ENCODE data around the gene PPP1R14D. TPM values are rescaled to one million over a fixed set of nuclear protein-coding genes. Genes with fewer than 3 reads are reported as not detected.

PPP1R14D gene
- total RNA-seq, 1 donor from 2014 or later, result not detected

DNA sequence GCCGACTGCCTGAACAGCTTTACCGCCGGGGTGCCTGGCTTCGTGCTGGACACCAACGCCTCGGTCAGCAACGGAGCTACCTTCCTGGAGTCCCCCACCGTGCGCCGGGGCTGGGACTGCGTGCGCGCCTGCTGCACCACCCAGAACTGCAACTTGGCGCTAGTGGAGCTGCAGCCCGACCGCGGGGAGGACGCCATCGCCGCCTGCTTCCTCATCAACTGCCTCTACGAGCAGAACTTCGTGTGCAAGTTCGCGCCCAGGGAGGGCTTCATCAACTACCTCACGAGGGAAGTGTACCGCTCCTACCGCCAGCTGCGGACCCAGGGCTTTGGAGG lies 16.2 kb upstream of the PPP1R14D start:
- TF ChIP-seq, protein P1, sequence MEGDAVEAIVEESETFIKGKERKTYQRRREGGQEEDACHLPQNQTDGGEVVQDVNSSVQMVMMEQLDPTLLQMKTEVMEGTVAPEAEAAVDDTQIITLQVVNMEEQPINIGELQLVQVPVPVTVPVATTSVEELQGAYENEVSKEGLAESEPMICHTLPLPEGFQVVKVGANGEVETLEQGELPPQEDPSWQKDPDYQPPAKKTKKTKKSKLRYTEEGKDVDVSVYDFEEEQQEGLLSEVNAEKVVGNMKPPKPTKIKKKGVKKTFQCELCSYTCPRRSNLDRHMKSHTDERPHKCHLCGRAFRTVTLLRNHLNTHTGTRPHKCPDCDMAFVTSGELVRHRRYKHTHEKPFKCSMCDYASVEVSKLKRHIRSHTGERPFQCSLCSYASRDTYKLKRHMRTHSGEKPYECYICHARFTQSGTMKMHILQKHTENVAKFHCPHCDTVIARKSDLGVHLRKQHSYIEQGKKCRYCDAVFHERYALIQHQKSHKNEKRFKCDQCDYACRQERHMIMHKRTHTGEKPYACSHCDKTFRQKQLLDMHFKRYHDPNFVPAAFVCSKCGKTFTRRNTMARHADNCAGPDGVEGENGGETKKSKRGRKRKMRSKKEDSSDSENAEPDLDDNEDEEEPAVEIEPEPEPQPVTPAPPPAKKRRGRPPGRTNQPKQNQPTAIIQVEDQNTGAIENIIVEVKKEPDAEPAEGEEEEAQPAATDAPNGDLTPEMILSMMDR (IDR thresholded peaks at IDR 0.05), result no peak
- TF ChIP-seq EZH2phosphoT487 (IDR thresholded peaks at IDR 0.05), result peak; percentile 75
- TF ChIP-seq EZH2 (IDR thresholded peaks at IDR 0.05), result peak; percentile 90
- Histone ChIP-seq H3K4me3 (peak overlapping the region; percentile 76), H3K27ac (no peak overlapping the region), H3K4me1 (peaks cover 12% of the 10 kb centered on the region), H3K79me2 (ENCODE audit: low read depth) (no peaks in the 10 kb centered on the region), H2AFZ (replicated peaks) (peak overlapping the region; percentile 77), H3K27me3 (peaks cover 40% of the 10 kb centered on the region), H3K36me3 (no peaks in the 10 kb centered on the region), H3K4me2 (peak overlapping the region; percentile 85), H3K9ac (no peak overlapping the region), H3F3A (ENCODE audit: low read depth) (peaks cover 20% of the 10 kb centered on the region), H4K20me1 (ENCODE audit: low read depth) (no peaks in the 10 kb centered on the region), H3K9me3 (ENCODE audit: low read depth) (no peaks in the 10 kb centered on the region)
- peak overlapping the region; percentile 81 for H3K4me3 Mint-ChIP-seq
- no peaks in the 10 kb centered on the region for H3K36me3 Mint-ChIP-seq
- peak; percentile 59 for DNase-seq (ENCODE audit: low spot score)
- peak overlapping the region; percentile 62 for H3K27ac Mint-ChIP-seq
- peaks cover 38% of the 10 kb centered on the region for H3K27me3 Mint-ChIP-seq (ENCODE audit: insufficient read depth, low read depth)
- no peaks in the 10 kb centered on the region for H3K9me3 Mint-ChIP-seq
- peaks cover 22% of the 10 kb centered on the region for H3K4me1 Mint-ChIP-seq

- H3K4me3 Mint-ChIP-seq, result peak within 1 kb of the TSS; percentile 82
- Histone ChIP-seq H4K20me1 (ENCODE audit: low read depth) (no peaks in the 10 kb centered on the region), H3K9me3 (ENCODE audit: low read depth) (no peaks in the 10 kb centered on the region), H3K9ac (no peak within 1 kb of the TSS), H3K4me3 (peak within 1 kb of the TSS; percentile 76), H3K4me1 (peaks cover 12% of the 10 kb centered on the region), H3K79me2 (ENCODE audit: low read depth) (no peaks in the 10 kb centered on the region), H3K27me3 (peaks cover 40% of the 10 kb centered on the region), H2AFZ (replicated peaks) (peak within 1 kb of the TSS; percentile 77), H3K4me2 (peak within 1 kb of the TSS; percentile 85), H3F3A (ENCODE audit: low read depth) (peaks cover 20% of the 10 kb centered on the region), H3K27ac (no peak within 1 kb of the TSS), H3K36me3 (no peaks in the 10 kb centered on the region)
- H3K4me1 Mint-ChIP-seq, result peaks cover 22% of the 10 kb centered on the region
- H3K27me3 Mint-ChIP-seq (ENCODE audit: insufficient read depth, low read depth), result peaks cover 38% of the 10 kb centered on the region
- peak; percentile 74 for DNase-seq (ENCODE audit: low spot score)
- H3K36me3 Mint-ChIP-seq, result no peaks in the 10 kb centered on the region
- no peaks in the 10 kb centered on the region for H3K9me3 Mint-ChIP-seq
- H3K27ac Mint-ChIP-seq, result peak within 1 kb of the TSS; percentile 62
- peak; percentile 84 for TF ChIP-seq EZH2phosphoT487 (IDR thresholded peaks at IDR 0.05)
- TF ChIP-seq, protein P1 (IDR thresholded peaks at IDR 0.05), result no peak
These were observed 15.6 kb upstream of the PPP1R14D start, which contains the start of gene SPINT1 for GRCh38 chr15:40843885-40844695. Gene SPINT1 (plus strand): TSS chr15:40844048. CDS start chr15:40844555, 507 bp downstream.

DNA sequence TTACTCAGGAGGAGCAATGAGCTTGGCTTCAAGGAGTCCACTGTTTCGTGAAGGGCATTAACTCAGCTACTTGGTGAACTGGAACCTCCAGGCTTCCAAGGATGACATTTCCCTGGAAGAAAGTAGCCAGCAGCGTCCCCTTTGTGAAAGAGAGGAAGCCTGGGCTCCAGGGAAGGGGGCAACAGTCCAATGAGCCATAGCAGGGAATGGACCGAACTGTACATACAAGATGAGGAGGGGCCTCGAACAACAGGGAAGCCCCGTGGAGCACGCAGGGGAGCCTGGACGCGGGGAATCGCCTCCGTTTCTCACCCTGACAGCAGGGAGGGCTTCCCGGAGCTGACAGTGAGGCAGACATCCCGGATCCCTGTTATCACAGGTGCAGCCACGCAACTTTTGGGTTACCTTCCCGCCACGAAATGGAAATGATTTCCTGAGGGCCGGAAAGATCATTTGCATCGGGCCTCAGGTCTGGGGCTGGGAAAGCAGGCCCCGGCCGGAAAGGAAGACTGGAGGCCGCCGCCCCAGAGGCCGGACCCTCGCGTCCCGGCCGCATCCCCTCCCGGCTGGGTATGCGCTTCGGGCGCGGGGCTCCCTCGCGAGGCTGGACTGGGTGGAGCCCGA lies 14.9 kb upstream of the PPP1R14D start:
- peaks cover 38% of the 10 kb centered on the region for H3K27me3 Mint-ChIP-seq (ENCODE audit: insufficient read depth, low read depth)

More for the DNA sequence above, 14.9 kb upstream of the PPP1R14D start:
- Histone ChIP-seq H3K9me3 (ENCODE audit: low read depth) (no peaks in the 10 kb centered on the region), H3K27ac (no peak overlapping the region), H3K4me2 (peak overlapping the region; percentile 85), H3K79me2 (ENCODE audit: low read depth) (no peaks in the 10 kb centered on the region), H2AFZ (replicated peaks) (peak overlapping the region; percentile 77), H3F3A (ENCODE audit: low read depth) (peaks cover 20% of the 10 kb centered on the region), H3K27me3 (peaks cover 40% of the 10 kb centered on the region), H3K4me1 (peaks cover 12% of the 10 kb centered on the region), H3K9ac (no peak overlapping the region), H3K4me3 (peak overlapping the region; percentile 76), H4K20me1 (ENCODE audit: low read depth) (no peaks in the 10 kb centered on the region), H3K36me3 (no peaks in the 10 kb centered on the region)
- H3K4me3 Mint-ChIP-seq, result peak overlapping the region; percentile 82
- no peak for DNase-seq (ENCODE audit: low spot score)
- no peak for TF ChIP-seq EZH2phosphoT487 (IDR thresholded peaks at IDR 0.05)
- TF ChIP-seq EZH2 (IDR thresholded peaks at IDR 0.05), result no peak
- TF ChIP-seq, protein P1 (IDR thresholded peaks at IDR 0.05), result no peak
- peaks cover 22% of the 10 kb centered on the region for H3K4me1 Mint-ChIP-seq
- H3K27ac Mint-ChIP-seq, result no peak overlapping the region
- no peaks in the 10 kb centered on the region for H3K36me3 Mint-ChIP-seq
- H3K9me3 Mint-ChIP-seq, result no peaks in the 10 kb centered on the region

Data from neural progenitor cell (in vitro differentiated cells).